Right atrium auricular region (tissue), 2 donors: Measurements from ENCODE around the gene AP3D1. TPM values are rescaled to one million over a fixed set of nuclear protein-coding genes. Genes with fewer than 3 reads are reported as not detected.

Source experiments
- DNase-seq: peaks from one replicate; pipeline ENCODE4 v3.0.0-alpha.2; 2019; ENCODE audit warnings: low spot score
- H3K27ac ChIP-seq, 2 donors: fragments of 200-600 bp; sonication (generic); 1 replicate in 1 of 2; 2 replicates in 1 of 2; pipeline ENCODE4 v1.5.1; 2016 to 2019
- H3K27me3 ChIP-seq, 2 donors: fragments of 200-600 bp; sonication (generic); one replicate each; pipeline versions ENCODE4 v1.5.1 to v1.6.0; 2017 to 2019
- H3K36me3 ChIP-seq: fragments of 200-600 bp; sonication (generic); one replicate; pipeline ENCODE4 v1.5.1; 2016
- H3K4me1 ChIP-seq, 2 donors: fragments of 200-600 bp; sonication (generic); one replicate each; pipeline versions ENCODE4 v1.5.1 to v1.6.0; 2017 to 2019
- H3K4me3 ChIP-seq, 2 donors: fragments of 200-600 bp; sonication (generic); 1 replicate in 1 of 2; 2 replicates in 1 of 2; pipeline ENCODE4 v1.5.1; 2017 to 2019; ENCODE audit warnings: mild to moderate bottlenecking in 1 of 2, moderate library complexity in 1 of 2
- H3K9me3 ChIP-seq, 2 donors: fragments of 200-600 bp; sonication (generic); one replicate each; pipeline ENCODE4 v1.5.1; 2019
- total RNA-seq, 2 donors: library from RNA; depleted of rRNA; stranded (reverse); fragments of >200 nt; gene quantifications; one replicate each; pipeline ENCODE4 v1.1.0, GENCODE V29; 2016
- TF ChIP-seq, protein P1 (sequence below), 2 donors: fragments of 200-600 bp; sonication (generic); IDR thresholded peaks; one replicate each; pipeline ENCODE4 v1.5.1; 2019; ENCODE audit warnings: antibody characterized with exemption in 2 of 2

Gene AP3D1
- total RNA-seq, 2 donors from 2014 or later, result 82.7 to 95.8 TPM

DNA sequence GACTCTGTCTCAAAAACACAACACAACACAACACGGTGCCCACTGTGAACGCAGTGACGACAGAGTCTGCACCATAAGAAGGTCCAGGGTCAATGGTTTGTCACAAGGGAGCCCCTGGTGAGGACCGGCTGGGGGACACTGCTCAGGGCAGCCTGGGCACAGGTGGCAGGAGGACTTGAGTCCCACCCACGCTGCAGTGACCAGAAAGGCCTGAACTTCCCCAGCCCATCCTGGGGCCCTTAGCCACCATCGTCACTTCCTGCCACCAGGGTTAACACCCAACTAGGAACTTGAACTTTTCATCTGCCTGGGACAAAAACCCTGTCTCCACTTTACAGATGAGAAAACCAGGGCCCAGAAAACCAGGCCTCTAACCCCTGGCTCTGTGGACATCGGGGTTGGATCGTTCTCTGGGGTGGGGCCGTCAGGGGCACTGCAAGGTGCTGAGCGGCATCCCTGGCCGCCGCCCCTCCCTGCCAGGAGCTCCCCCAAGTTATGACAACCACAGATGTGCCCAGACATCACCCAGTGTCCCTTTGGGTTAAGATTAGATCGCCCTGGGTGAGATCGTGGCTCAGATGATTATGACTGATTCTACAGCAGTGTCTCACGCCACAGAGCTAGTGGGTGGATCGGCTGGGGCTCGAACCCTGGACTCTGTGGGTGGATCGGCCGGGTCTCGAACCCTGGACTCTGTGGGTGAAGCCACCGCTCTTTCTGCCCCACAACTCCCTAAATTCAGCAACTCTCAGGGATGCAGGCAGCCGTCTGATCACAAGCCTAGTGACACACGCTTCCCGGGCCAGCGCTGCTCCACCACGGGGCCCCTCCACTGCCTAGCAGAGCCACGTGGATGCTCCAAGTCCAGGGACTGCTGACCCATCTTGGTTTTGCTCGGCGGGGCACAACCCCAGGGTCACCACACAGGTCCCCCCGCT lies 69.2 kb downstream of the AP3D1 start:
- Histone ChIP-seq H3K9me3 (no peaks in the 10 kb centered on the region), H3K27me3 (no peaks in the 10 kb centered on the region), H3K36me3 (peaks cover 26% of the 10 kb centered on the region), H3K4me1 (peaks cover 0 to 18% of the 10 kb centered on the region in 2 donors), H3K4me3 (no peak overlapping the region), H3K27ac (no peak overlapping the region)
- TF ChIP-seq, protein P1, sequence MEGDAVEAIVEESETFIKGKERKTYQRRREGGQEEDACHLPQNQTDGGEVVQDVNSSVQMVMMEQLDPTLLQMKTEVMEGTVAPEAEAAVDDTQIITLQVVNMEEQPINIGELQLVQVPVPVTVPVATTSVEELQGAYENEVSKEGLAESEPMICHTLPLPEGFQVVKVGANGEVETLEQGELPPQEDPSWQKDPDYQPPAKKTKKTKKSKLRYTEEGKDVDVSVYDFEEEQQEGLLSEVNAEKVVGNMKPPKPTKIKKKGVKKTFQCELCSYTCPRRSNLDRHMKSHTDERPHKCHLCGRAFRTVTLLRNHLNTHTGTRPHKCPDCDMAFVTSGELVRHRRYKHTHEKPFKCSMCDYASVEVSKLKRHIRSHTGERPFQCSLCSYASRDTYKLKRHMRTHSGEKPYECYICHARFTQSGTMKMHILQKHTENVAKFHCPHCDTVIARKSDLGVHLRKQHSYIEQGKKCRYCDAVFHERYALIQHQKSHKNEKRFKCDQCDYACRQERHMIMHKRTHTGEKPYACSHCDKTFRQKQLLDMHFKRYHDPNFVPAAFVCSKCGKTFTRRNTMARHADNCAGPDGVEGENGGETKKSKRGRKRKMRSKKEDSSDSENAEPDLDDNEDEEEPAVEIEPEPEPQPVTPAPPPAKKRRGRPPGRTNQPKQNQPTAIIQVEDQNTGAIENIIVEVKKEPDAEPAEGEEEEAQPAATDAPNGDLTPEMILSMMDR (IDR thresholded peaks at IDR 0.05), result no peak
- no peak for DNase-seq

DNA sequence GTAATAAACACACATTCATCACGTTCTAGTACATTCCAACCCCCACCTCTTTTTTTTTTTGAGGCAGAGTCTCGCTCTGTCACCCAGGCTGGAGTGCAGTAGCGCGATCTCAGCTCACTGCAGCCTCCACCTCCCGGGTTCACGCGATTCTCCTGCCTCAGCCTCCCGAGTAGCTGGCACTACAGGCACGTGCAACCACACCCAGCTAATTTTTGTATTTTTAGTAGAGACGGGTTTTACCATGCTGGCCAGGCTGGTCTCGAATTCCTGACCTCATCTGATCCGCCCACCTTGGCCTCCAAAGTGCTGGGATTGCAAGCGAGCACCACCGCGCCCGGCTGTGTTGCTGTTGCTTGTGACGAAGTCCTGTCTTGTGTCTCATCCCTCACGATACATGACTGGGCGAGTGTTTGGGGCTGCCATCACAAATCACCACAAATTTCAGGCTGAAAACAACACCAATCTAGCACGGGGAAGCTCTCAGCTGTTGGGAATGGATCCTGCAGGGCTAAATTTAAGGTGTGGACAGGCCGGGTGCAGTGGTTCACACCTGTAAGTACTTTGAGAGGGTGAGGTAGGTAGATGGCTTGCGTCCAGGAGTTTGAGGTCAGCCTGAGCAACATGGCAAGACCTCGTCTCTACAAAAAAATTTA lies 70.9 kb downstream of the AP3D1 start:
- Histone ChIP-seq H3K4me1 (peaks cover 0 to 7% of the 10 kb centered on the region in 2 donors), H3K4me3 (no peak overlapping the region), H3K27ac (no peak overlapping the region), H3K27me3 (no peaks in the 10 kb centered on the region), H3K36me3 (peaks cover 40% of the 10 kb centered on the region), H3K9me3 (no peaks in the 10 kb centered on the region)
- TF ChIP-seq, protein P1 (IDR thresholded peaks at IDR 0.05), result no peak
- no peak for DNase-seq

DNA sequence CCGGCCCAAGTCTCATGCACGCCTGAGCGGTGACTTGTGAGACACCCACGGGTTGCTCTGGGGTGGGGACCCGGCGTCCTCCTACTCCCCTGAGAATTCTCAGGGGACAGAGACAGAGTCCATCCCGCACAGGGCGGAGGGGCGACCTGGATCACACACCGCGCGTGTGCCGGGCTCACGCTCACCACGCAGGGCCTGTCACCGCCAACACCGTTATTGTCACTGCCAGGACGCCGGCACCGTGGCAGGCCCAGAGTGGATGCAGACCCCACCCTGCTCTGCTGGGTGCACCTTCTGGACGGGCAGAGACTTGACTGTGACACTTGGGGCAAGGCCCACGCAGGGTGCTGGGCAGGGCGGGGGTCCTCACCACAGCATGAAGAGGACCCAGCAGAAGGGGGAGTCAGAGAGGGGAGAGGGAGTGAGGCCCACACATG lies 71.5 kb downstream of the AP3D1 start:
- H3K27ac ChIP-seq, result no peak overlapping the region
- TF ChIP-seq, protein P1 (IDR thresholded peaks at IDR 0.05), result no peak
- peaks cover 46% of the 10 kb centered on the region for H3K36me3 ChIP-seq

DNA sequence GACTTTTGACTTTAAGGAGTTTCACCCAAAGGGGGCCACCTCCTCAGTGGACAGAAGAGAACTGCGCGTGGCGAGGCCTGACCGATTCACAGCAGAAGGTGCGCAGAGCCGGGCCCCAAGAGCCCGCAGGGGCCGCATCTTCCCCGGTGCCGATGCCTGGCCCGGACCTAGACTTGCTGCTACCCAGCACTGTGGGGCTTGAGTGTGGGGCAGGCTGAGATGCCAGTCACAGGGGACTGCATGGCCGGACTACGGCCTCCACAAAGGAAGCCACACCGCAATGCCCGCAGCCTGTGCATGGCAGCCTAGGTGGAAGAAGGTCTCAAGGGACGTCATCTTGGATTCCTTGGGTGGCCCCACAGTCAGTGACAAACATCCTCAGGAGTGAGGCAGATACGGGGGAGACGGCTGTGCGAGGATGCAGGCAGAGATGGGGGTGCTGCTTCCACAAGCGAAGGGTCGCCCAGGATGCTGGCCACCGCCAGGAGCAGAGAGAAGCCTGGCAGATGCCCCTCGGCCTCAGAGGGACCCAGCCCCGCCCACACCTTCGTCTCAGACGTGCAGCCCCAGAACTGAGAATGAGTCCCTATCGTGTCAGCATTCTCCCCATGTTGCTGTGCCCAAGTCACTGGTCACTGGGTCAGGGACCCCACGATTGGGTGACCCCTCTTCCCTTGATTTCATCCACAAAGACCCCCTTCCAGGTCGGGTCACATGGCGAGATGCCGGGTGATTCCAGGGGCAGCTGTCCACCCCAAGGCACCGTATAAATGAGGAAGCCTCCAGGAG lies 72.1 kb downstream of the AP3D1 start:
- DNase-seq, result no peak
- no peak overlapping the region for H3K4me3 ChIP-seq
- TF ChIP-seq, protein P1 (IDR thresholded peaks at IDR 0.05), result no peak
- peaks cover 52% of the 10 kb centered on the region for H3K36me3 ChIP-seq
- H3K9me3 ChIP-seq, result no peaks in the 10 kb centered on the region
- H3K27me3 ChIP-seq, result no peaks in the 10 kb centered on the region
- no peak overlapping the region for H3K27ac ChIP-seq
- H3K4me1 ChIP-seq, result peaks cover 0 to 7% of the 10 kb centered on the region in 2 donors

More for the DNA sequence above, 71.5 kb downstream of the AP3D1 start:
- Histone ChIP-seq H3K4me1 (peaks cover 0 to 7% of the 10 kb centered on the region in 2 donors), H3K9me3 (no peaks in the 10 kb centered on the region), H3K27me3 (no peaks in the 10 kb centered on the region), H3K4me3 (no peak overlapping the region)
- no peak for DNase-seq

DNA sequence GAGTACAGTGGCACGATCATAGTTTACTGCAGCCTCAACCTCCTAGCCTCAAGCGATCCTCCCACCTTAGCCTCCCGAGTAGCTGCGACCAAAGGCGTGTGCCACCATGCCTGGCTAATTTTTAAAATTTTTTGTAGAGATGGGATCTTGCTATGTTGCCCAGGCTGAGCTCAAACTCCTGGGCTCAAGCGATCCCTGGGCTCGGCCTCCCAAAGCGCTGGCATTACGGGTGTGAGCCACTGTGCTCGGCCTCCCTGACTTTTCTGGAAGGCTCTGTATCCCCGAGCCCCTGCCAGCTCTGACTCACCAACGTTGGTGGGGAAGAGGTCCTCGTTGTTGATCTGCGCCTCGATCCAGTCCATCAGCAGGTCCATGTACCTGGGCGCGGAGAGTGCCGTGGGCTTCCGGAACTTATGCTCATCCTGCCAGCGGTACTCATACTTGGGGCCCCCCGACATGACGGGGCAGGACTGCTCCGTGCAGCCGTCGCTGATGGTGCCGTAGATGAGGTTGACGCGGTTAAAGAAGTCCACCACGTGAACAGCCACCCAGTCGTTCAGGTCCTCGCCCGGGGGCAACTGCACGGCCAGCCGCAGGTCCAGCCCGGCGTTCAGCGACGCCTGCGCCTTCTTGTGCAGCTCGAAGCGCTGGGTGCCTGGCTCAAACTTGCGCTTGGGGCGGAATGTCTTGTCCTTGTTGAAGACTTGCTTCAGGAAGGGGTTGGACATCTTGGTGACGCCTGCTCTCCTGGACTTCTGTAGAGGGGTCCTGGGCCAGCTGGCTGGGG lies 73.3 kb downstream of the AP3D1 start:
- Histone ChIP-seq H3K27ac (no peak overlapping the region), H3K4me3 (no peak overlapping the region), H3K9me3 (no peaks in the 10 kb centered on the region), H3K27me3 (no peaks in the 10 kb centered on the region), H3K36me3 (peaks cover 60% of the 10 kb centered on the region), H3K4me1 (no peaks in the 10 kb centered on the region)
- DNase-seq, result no peak
- TF ChIP-seq, protein P1 (IDR thresholded peaks at IDR 0.05), result no peak
